HEK293 (cell line): Measurements from ENCODE around the gene TASP1.
"Not testable (repeated sequence)": the region's sequence is repeated elsewhere in the genome, so short reads cannot be mapped to it uniquely, and the experiment has no call there.

Source experiments
- CTCF ChIA-PET: fragments of 350-600 bp; formaldehyde crosslinking; extraction: SDS; loops from one replicate; lab custom pipeline; 2021; ENCODE audit warnings: antibody characterized with exemption; lab: Yijun Ruan, JAX
- POLR2A ChIA-PET: fragments of 300-600 bp; formaldehyde crosslinking; extraction: SDS; loops from one replicate; lab custom pipeline; 2020; ENCODE audit warnings: antibody characterized with exemption, inconsistent platforms; lab: Yijun Ruan, JAX
- H3K27ac ChIP-seq: fragments of 200-500 bp; sonication (Bioruptor generic); 2 replicates; pipeline ENCODE4 v1.5.1; 2014; ENCODE audit warnings: low read depth, low read length, control low read depth, inconsistent platforms; ENCODE audit errors: extremely low read depth
- H3K36me3 ChIP-seq, 2 experiments: fragments of 200-500 bp in 1 of 2; sonication (Bioruptor generic) in 1 of 2; 1 replicate in 1 of 2; 2 replicates in 1 of 2; pipeline ENCODE4 v1.5.1; 2014 to 2017; ENCODE audit warnings: inconsistent platforms in 2 of 2, low read length in 2 of 2; ENCODE audit not compliant: control insufficient read depth in 2 of 2, insufficient read depth in 1 of 2
- H3K4me1 ChIP-seq: fragments of 200-500 bp; sonication (Bioruptor generic); 2 replicates; pipeline ENCODE4 v1.5.1; 2014; ENCODE audit warnings: mild to moderate bottlenecking, low read length, inconsistent platforms; ENCODE audit not compliant: control insufficient read depth, insufficient read depth
- H3K4me3 ChIP-seq: 2 replicates; pipeline ENCODE4 v1.5.1; 2011; ENCODE audit warnings: low read depth, mild to moderate bottlenecking, control low read depth, low read length, moderate library complexity
- H3K9me3 ChIP-seq: fragments of 200-500 bp; sonication (Bioruptor generic); 2 replicates; pipeline ENCODE4 v1.5.1; 2014; ENCODE audit warnings: low read depth, low read length, inconsistent platforms; ENCODE audit not compliant: control insufficient read depth, insufficient read depth
- BCL11A ChIP-seq: fragments of 450-650 bp; formaldehyde crosslinking; IDR thresholded peaks from 2 replicates; pipeline ENCODE4 v1.5.1; 2016; ENCODE audit warnings: low read depth, missing biosample characterization, missing genetic modification characterization
- BCL6B ChIP-seq: fragments of 450-650 bp; formaldehyde crosslinking; IDR thresholded peaks from 2 replicates; pipeline ENCODE4 v1.5.1; 2017; ENCODE audit warnings: missing biosample characterization, missing genetic modification characterization
- OSR2 ChIP-seq: fragments of 450-650 bp; formaldehyde crosslinking; IDR thresholded peaks from 2 replicates; pipeline ENCODE4 v1.5.1; 2016; ENCODE audit warnings: missing biosample characterization, missing genetic modification characterization
- PRDM6 ChIP-seq: fragments of 450-650 bp; formaldehyde crosslinking; IDR thresholded peaks from 2 replicates; pipeline ENCODE4 v1.5.1; 2017; ENCODE audit warnings: missing biosample characterization, missing genetic modification characterization
- ZBTB17 ChIP-seq: fragments of 450-650 bp; formaldehyde crosslinking; IDR thresholded peaks from 2 replicates; pipeline ENCODE4 v1.5.1; 2016; ENCODE audit warnings: missing biosample characterization, missing genetic modification characterization
- ZBTB21 ChIP-seq: fragments of 450-650 bp; formaldehyde crosslinking; IDR thresholded peaks from 2 replicates; pipeline ENCODE4 v1.5.1; 2017; ENCODE audit warnings: missing biosample characterization, missing genetic modification characterization
- ZNF23 ChIP-seq: fragments of 450-650 bp; formaldehyde crosslinking; IDR thresholded peaks from 2 replicates; pipeline ENCODE4 v1.5.1; 2016; ENCODE audit warnings: missing biosample characterization, missing genetic modification characterization, borderline replicate concordance
- ZNF394 ChIP-seq: fragments of 450-650 bp; formaldehyde crosslinking; IDR thresholded peaks from 2 replicates; pipeline ENCODE4 v1.5.1; 2016; ENCODE audit warnings: missing biosample characterization, missing genetic modification characterization, mild to moderate bottlenecking, moderate library complexity, borderline replicate concordance
- ZNF398 ChIP-seq: fragments of 450-650 bp; formaldehyde crosslinking; IDR thresholded peaks from 2 replicates; pipeline ENCODE4 v1.5.1; 2017; ENCODE audit warnings: missing biosample characterization, missing genetic modification characterization
- ZNF423 ChIP-seq: fragments of 450-650 bp; formaldehyde crosslinking; IDR thresholded peaks from 2 replicates; pipeline ENCODE4 v1.5.1; 2016; ENCODE audit warnings: missing biosample characterization, missing genetic modification characterization
- ZNF514 ChIP-seq: fragments of 450-650 bp; formaldehyde crosslinking; IDR thresholded peaks from 2 replicates; pipeline ENCODE4 v1.5.1; 2016; ENCODE audit warnings: missing biosample characterization, missing genetic modification characterization
- ZNF518A ChIP-seq: fragments of 450-650 bp; formaldehyde crosslinking; conservative IDR thresholded peaks from 2 replicates; pipeline ENCODE4 v1.5.1; 2016; ENCODE audit warnings: low read depth, missing biosample characterization, missing genetic modification characterization
- ZNF596 ChIP-seq: fragments of 450-650 bp; IDR thresholded peaks from 2 replicates; pipeline ENCODE4 v1.5.0; 2018; ENCODE audit warnings: missing biosample characterization, mild to moderate bottlenecking, missing genetic modification characterization, moderate library complexity
- ZNF792 ChIP-seq: fragments of 450-650 bp; formaldehyde crosslinking; IDR thresholded peaks from 2 replicates; pipeline ENCODE4 v1.5.1; 2016; ENCODE audit warnings: missing biosample characterization, missing genetic modification characterization

The TASP1 gene

GRCh38 chr20:13661070-13661685 lies 22.4 kb upstream of the TASP1 start (continued):
- TF ChIP-seq ZNF518A (tag by site-specific recombination) (no peak), ZBTB21 (tag by site-specific recombination) (no peak)

- CTCF ChIA-PET, result no interaction called here
- H3K4me1 ChIP-seq, result peaks cover 2% of the 10 kb centered on the region
- H3K27ac ChIP-seq, result no peak overlapping the region
- no peak for TF ChIP-seq ZNF514 (tag by site-specific recombination)
- TF ChIP-seq BCL6B, result no peak
- 0 out of 2 replicates have a peak, but pooled peaks have one; percentile 9 for TF ChIP-seq ZBTB17 (tag by site-specific recombination)
- POLR2A ChIA-PET, result no interaction called here
- no peak overlapping the region for H3K4me3 ChIP-seq
- H3K9me3 ChIP-seq, result no peaks in the 10 kb centered on the region
- H3K36me3 ChIP-seq, result no peaks in the 10 kb centered on the region
Observed at GRCh38 chr20:13659288-13659687, 20.6 kb upstream of the TASP1 start.

- H3K4me1 ChIP-seq, result peaks cover 12% of the 10 kb centered on the region
- POLR2A ChIA-PET, result interaction anchor here (0.6 kb wide), 1 partner anchor 1716 kb away, joined by 5 read pairs; no protein-coding TSS in a partner anchor
- H3K36me3 ChIP-seq, H3K9me3 ChIP-seq, H3K4me3 ChIP-seq, H3K27ac ChIP-seq, CTCF ChIA-PET: not testable (repeated sequence)
Observed at GRCh38 chr20:13658060-13658459, 19.3 kb upstream of the TASP1 start.

- H3K27ac ChIP-seq, result no peak overlapping the region
- POLR2A ChIA-PET, result no interaction called here
Observed at GRCh38 chr20:13656721-13657368, 18.1 kb upstream of the TASP1 start.

More at GRCh38 chr20:13656721-13657368, 18.1 kb upstream of the TASP1 start:
- Histone ChIP-seq H3K36me3 (no peaks in the 10 kb centered on the region), H3K4me3 (no peak overlapping the region), H3K4me1 (peaks cover 14% of the 10 kb centered on the region), H3K9me3 (no peaks in the 10 kb centered on the region)
- no peak for TF ChIP-seq BCL11A
- no peak for TF ChIP-seq ZNF23 (tag by site-specific recombination)
- no peak for TF ChIP-seq BCL6B
- TF ChIP-seq ZNF596 (tag by site-specific recombination), result no peak
- TF ChIP-seq ZNF398 (tag by site-specific recombination), result no peak
- TF ChIP-seq ZNF394 (tag by site-specific recombination), result no peak
- no peak for TF ChIP-seq ZNF423 (tag by site-specific recombination)
- TF ChIP-seq PRDM6 (tag by site-specific recombination), result no peak
- TF ChIP-seq ZNF792 (tag by site-specific recombination), result no peak
- TF ChIP-seq OSR2, result no peak
- CTCF ChIA-PET, result no interaction called here
